H1 (cell line): ENCODE measurements around the gene ZNF618. TPM values are rescaled to one million over a fixed set of nuclear protein-coding genes. Genes with fewer than 3 reads are reported as not detected.

Experiments used
- CTCF ChIA-PET: fragments of 300-600 bp; sonication (Branson Sonifier 250); formaldehyde crosslinking; loops from one replicate; lab custom pipeline; 2021; ENCODE audit not compliant: partially characterized antibody; lab: Charles Lee
- POLR2A ChIA-PET: fragments of 300-600 bp; sonication (Branson Sonifier 250); formaldehyde crosslinking; loops from one replicate; lab custom pipeline; 2021; ENCODE audit warnings: inconsistent platforms; ENCODE audit not compliant: partially characterized antibody; lab: Charles Lee
- DNase-seq, 2 experiments: peaks; one replicate each; pipeline versions ENCODE4 v3.0.0 to v3.0.0-alpha.2; 2010 to 2022; ENCODE audit warnings: low spot score in 2 of 2, low read depth in 1 of 2, mixed read lengths in 1 of 2
- FAIRE-seq: peaks from 2 replicates; lab custom pipeline; 2011; peaks lifted over from hg19 to GRCh38; lab: Jason Lieb, UNC
- H2AFZ ChIP-seq: 2 replicates; pipeline ENCODE4 v1.8.1; 2012; ENCODE audit warnings: low read length, inconsistent platforms
- H2AK5ac ChIP-seq: 2 replicates; pipeline ENCODE4 v1.6.1; 2013; ENCODE audit warnings: low read depth, low read length
- H2BK120ac ChIP-seq: replicated peaks from 2 replicates; pipeline ENCODE3; 2013; ENCODE audit warnings: low read depth, low read length, inconsistent platforms
- H2BK12ac ChIP-seq: 2 replicates; pipeline ENCODE4 v1.6.1; 2013; ENCODE audit warnings: low read depth, low read length
- H2BK15ac ChIP-seq: 2 replicates; pipeline ENCODE4 v1.6.1; 2013; ENCODE audit warnings: low read length
- H2BK20ac ChIP-seq: 2 replicates; pipeline ENCODE4 v1.6.1; 2013; ENCODE audit warnings: low read length
- H2BK5ac ChIP-seq: 2 replicates; pipeline ENCODE4 v1.6.1; 2013; ENCODE audit warnings: low read depth, low read length
- H3K14ac ChIP-seq: 2 replicates; pipeline ENCODE4 v1.6.1; 2013; ENCODE audit warnings: inconsistent platforms; ENCODE audit not compliant: insufficient read length
- H3K18ac ChIP-seq: 2 replicates; pipeline ENCODE4 v1.6.1; 2013; ENCODE audit warnings: low read length; ENCODE audit errors: extremely low read depth
- H3K23ac ChIP-seq: 2 replicates; pipeline ENCODE4 v1.6.1; 2013; ENCODE audit warnings: inconsistent platforms; ENCODE audit not compliant: insufficient read length
- H3K23me2 ChIP-seq: 2 replicates; pipeline ENCODE4 v1.6.1; 2013; ENCODE audit warnings: low read depth, low read length
- H3K27ac ChIP-seq: 2 replicates; pipeline ENCODE4 v1.6.1; 2011; ENCODE audit warnings: low read depth, low read length, inconsistent platforms
- H3K27me3 ChIP-seq, 4 experiments: replicated peaks in 1 of 4; 1 replicate in 1 of 4; 2 replicates in 3 of 4; pipeline versions ENCODE4 v1.6.1 to v1.8.1; 2011 to 2013; ENCODE audit warnings: low read length in 3 of 4, mild to moderate bottlenecking in 3 of 4, inconsistent platforms in 2 of 4, mixed read lengths in 2 of 4, moderate library complexity in 1 of 4; ENCODE audit not compliant: control insufficient read depth in 3 of 4, insufficient read depth in 3 of 4; ENCODE audit errors: extremely low read depth in 1 of 4
- H3K36me3 ChIP-seq, 4 experiments: 2 replicates each; pipeline versions ENCODE4 v1.6.1 to v1.8.1; 2011 to 2013; ENCODE audit warnings: mild to moderate bottlenecking in 4 of 4, low read length in 3 of 4, moderate library complexity in 2 of 4, control low read depth in 1 of 4, inconsistent platforms in 1 of 4; ENCODE audit not compliant: insufficient read depth in 4 of 4, control insufficient read depth in 2 of 4
- H3K4ac ChIP-seq: replicated peaks from 2 replicates; pipeline ENCODE3; 2013; ENCODE audit warnings: low read length, low read depth, mixed read lengths, inconsistent platforms; ENCODE audit not compliant: insufficient read length
- H3K4me1 ChIP-seq, 4 experiments: replicated peaks in 1 of 4; 1 replicate in 1 of 4; 2 replicates in 3 of 4; pipeline versions ENCODE4 v1.6.1 to v1.8.1; 2011 to 2013; ENCODE audit warnings: low read length in 3 of 4, inconsistent platforms in 2 of 4, mixed read lengths in 1 of 4; ENCODE audit not compliant: insufficient read depth in 4 of 4, control insufficient read depth in 3 of 4
- H3K4me2 ChIP-seq, 2 experiments: 2 replicates each; pipeline versions ENCODE4 v1.6.1 to v1.8.1; 2011 to 2013; ENCODE audit warnings: low read depth in 2 of 2, low read length in 2 of 2, control low read depth in 1 of 2, inconsistent platforms in 1 of 2, mild to moderate bottlenecking in 1 of 2; ENCODE audit not compliant: insufficient read depth in 1 of 2
- H3K4me3 ChIP-seq, 4 experiments: fragments of 200-600, 300-600 bp in 1 of 4; sonication (generic), shearing (Covaris generic), sonication (Bioruptor Twin) in 1 of 4; 2 replicates each; pipeline versions ENCODE4 v1.5.1 to v1.8.1; 2011 to 2016; ENCODE audit warnings: low read length in 4 of 4, low read depth in 3 of 4, control low read depth in 2 of 4, inconsistent platforms in 2 of 4, mild to moderate bottlenecking in 2 of 4, mixed read lengths in 1 of 4, moderate library complexity in 1 of 4; ENCODE audit not compliant: insufficient read depth in 2 of 4; ENCODE audit errors: extremely low read depth in 1 of 4
- H3K56ac ChIP-seq: replicated peaks from 2 replicates; pipeline ENCODE3; 2013; ENCODE audit warnings: low read depth, mild to moderate bottlenecking, mixed read lengths, low read length, inconsistent platforms; ENCODE audit not compliant: insufficient read length
- H3K79me1 ChIP-seq: 2 replicates; pipeline ENCODE4 v1.6.1; 2013; ENCODE audit warnings: low read depth, low read length, control low read depth
- H3K79me2 ChIP-seq, 2 experiments: 2 replicates each; pipeline versions ENCODE4 v1.6.1 to v1.8.1; 2012 to 2013; ENCODE audit warnings: low read length in 2 of 2, mild to moderate bottlenecking in 2 of 2, inconsistent platforms in 1 of 2; ENCODE audit not compliant: insufficient read depth in 2 of 2, control insufficient read depth in 1 of 2
- H3K9ac ChIP-seq, 4 experiments: replicated peaks in 1 of 4; 1 replicate in 1 of 4; 2 replicates in 3 of 4; pipeline versions ENCODE4 v1.6.1 to v1.8.1; 2011 to 2013; ENCODE audit warnings: low read depth in 3 of 4, low read length in 3 of 4, control low read depth in 2 of 4, mild to moderate bottlenecking in 2 of 4, moderate library complexity in 2 of 4, inconsistent platforms in 1 of 4; ENCODE audit errors: extremely low read depth in 1 of 4
- H3K9me3 ChIP-seq, 2 experiments: 2 replicates each; pipeline versions ENCODE4 v1.6.1 to v1.8.1; 2012 to 2013; ENCODE audit warnings: mild to moderate bottlenecking in 2 of 2, moderate library complexity in 2 of 2, control low read depth in 1 of 2, inconsistent platforms in 1 of 2, low read depth in 1 of 2, low read length in 1 of 2, mixed read lengths in 1 of 2; ENCODE audit not compliant: insufficient read depth in 2 of 2
- H4K20me1 ChIP-seq, 2 experiments: replicated peaks in 1 of 2; 2 replicates each; pipeline versions ENCODE3 to v1.8.1; 2011 to 2013; ENCODE audit warnings: inconsistent platforms in 2 of 2, low read length in 2 of 2, mild to moderate bottlenecking in 1 of 2; ENCODE audit not compliant: insufficient read depth in 2 of 2, control insufficient read depth in 1 of 2
- H4K5ac ChIP-seq: 2 replicates; pipeline ENCODE4 v1.6.1; 2013; ENCODE audit warnings: low read length, low read depth, mixed read lengths, inconsistent platforms; ENCODE audit not compliant: insufficient read length
- H4K8ac ChIP-seq: 2 replicates; pipeline ENCODE4 v1.8.0; 2013; ENCODE audit warnings: mild to moderate bottlenecking, moderate library complexity, low read length, inconsistent platforms; ENCODE audit not compliant: insufficient read depth; ENCODE audit errors: extremely low read depth
- H4K91ac ChIP-seq: replicated peaks from 2 replicates; pipeline ENCODE3; 2013; ENCODE audit warnings: low read length, mixed read lengths, inconsistent platforms; ENCODE audit not compliant: insufficient read length
- CBX8 ChIP-seq: fragments of 300-800, 300-1000 bp; sonication (generic); IDR thresholded peaks from 2 replicates; pipeline ENCODE4 v1.7.1; 2016; ENCODE audit warnings: low read depth, low read length, borderline replicate concordance
- CTBP2 ChIP-seq: IDR thresholded peaks from 2 replicates; pipeline ENCODE4 v1.7.0; 2011; ENCODE audit warnings: borderline replicate concordance, mild to moderate bottlenecking, moderate library complexity, mixed read lengths, low read length; ENCODE audit not compliant: insufficient read depth, insufficient read length
- EZH2 ChIP-seq: fragments of 200-600 bp; sonication (generic); IDR thresholded peaks from 2 replicates; pipeline ENCODE4 v1.7.1; 2012; ENCODE audit warnings: low read depth, mild to moderate bottlenecking, moderate library complexity, low read length, inconsistent platforms; ENCODE audit not compliant: severe bottlenecking
- YY1 ChIP-seq: IDR thresholded peaks from 2 replicates; pipeline ENCODE4 v1.6.1; 2011; ENCODE audit warnings: low read depth, mild to moderate bottlenecking, low read length
- WGBS, 2 experiments: shearing (Covaris generic) in 1 of 2; methylation state at CpG; one replicate each; pipeline versions ENCODE4 v1.1.6 to v1.1.7; 2013 to 2015; ENCODE audit warnings: low lambda C conversion rate in 2 of 2, mixed read lengths in 2 of 2, inconsistent platforms in 1 of 2, low coverage in 1 of 2, missing lambda C conversion rate in 1 of 2; ENCODE audit not compliant: insufficient replicate concordance in 2 of 2, insufficient coverage in 1 of 2, insufficient read length in 1 of 2; ENCODE audit errors: extremely low coverage in 1 of 2, missing lambda C conversion rate in 1 of 2; 5-methylcytosine and 5-hydroxymethylcytosine counted together
- polyA plus RNA-seq, 7 experiments: library from polyadenylated mRNA; depleted of rRNA in 3 of 7; stranded (reverse) in 5 of 7; unstranded in 2 of 7; fragments of >200 nt in 5 of 7; fragments of 200-250 nt in 2 of 7; gene quantifications; 1 replicate in 5 of 7; 2 replicates in 1 of 7; 4 replicates in 1 of 7; pipeline versions ENCODE4 v1.2.1 to v1.2.3, GENCODE V29; 2011 to 2013; ENCODE audit warnings: missing spikeins in 2 of 7, mixed read lengths in 2 of 7
- total RNA-seq: library from RNA; stranded (reverse); fragmentation: NEBNext Ultra II Directional; extraction: Animal tissue kit (Norgen Biotek cat#: 25700); gene quantifications from 2 replicates; pipeline ENCODE4 v1.2.1, GENCODE V29; 2021

Gene ZNF618
- total and polyA plus RNA-seq, 2 of the 8 experiments (the other 6 are each of a cell fraction or from before 2014, with no cell fraction given), result 9.6 to 28.5 TPM

DNA sequence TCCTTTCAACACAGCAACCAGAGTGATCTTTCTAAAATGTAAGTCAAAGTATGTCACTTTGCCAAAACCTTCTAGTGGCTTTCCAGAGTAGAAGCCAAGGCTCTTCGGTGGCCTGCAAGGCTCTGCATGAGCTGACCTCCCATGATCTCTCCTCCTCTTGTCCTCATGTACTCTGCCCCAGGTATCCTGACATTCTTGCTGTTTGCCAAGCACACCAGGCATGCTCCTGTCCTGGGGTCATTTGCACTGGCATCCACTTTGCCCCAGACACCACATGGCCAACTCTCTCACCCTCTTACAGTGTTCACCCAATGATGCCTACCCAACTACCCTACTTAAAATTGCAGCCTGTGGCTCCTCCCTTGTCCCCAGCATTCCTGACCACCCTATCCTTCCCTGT is 86.3 kb downstream of the ZNF618 start:
- H3K23ac ChIP-seq, result no peak overlapping the region
- no peaks in the 10 kb centered on the region for H3K36me3 ChIP-seq
- H2BK15ac ChIP-seq, result no peak overlapping the region
- H2AK5ac ChIP-seq, result no peak overlapping the region
- H3K9ac ChIP-seq, result no peak overlapping the region
- no peak overlapping the region for H3K56ac ChIP-seq
- peaks cover 0 to 3% (median 0%) of the 10 kb centered on the region in 4 experiments; a peak in 3 of 7 replicates for H3K4me1 ChIP-seq
- no peak overlapping the region for H3K14ac ChIP-seq
- H2BK120ac ChIP-seq, result no peak overlapping the region
- no peak overlapping the region for H3K4me3 ChIP-seq
- H3K4me2 ChIP-seq, result no peak overlapping the region
- no peaks in the 10 kb centered on the region for H3K27me3 ChIP-seq
- CTCF ChIA-PET, result interaction anchor here (0.6 to 6.1 kb wide), 45 partner anchors 8 to 231 kb away, joined by 3 to 55 read pairs (median 4); no protein-coding TSS in a partner anchor
- H4K5ac ChIP-seq, result no peak overlapping the region
- H3K9me3 ChIP-seq, result no peaks in the 10 kb centered on the region
- no peaks in the 10 kb centered on the region; the same call in 1 of the 2 replicates for H3K79me1 ChIP-seq
- no peak overlapping the region for H2BK12ac ChIP-seq
- H2AFZ ChIP-seq, result no peak overlapping the region
- no peaks in the 10 kb centered on the region for H4K20me1 ChIP-seq
- H4K91ac ChIP-seq, result no peak overlapping the region
- peak overlapping the region; percentile 31; the same call in 1 of the 2 replicates for H2BK5ac ChIP-seq
- H3K27ac ChIP-seq, result no peak overlapping the region
- 0 out of 2 replicates have a peak overlapping the region, but pooled peaks have one; percentile 13 for H2BK20ac ChIP-seq
- H3K18ac ChIP-seq, result no peak overlapping the region
- H3K4ac ChIP-seq, result no peak overlapping the region
- no peak for FAIRE-seq
- 94% methylated on average over 1 of the region's 1 CpG; no CpG with 5 or more reads in 1 of the 2 experiments for WGBS, 2 experiments
- no peaks in the 10 kb centered on the region for H3K23me2 ChIP-seq
- H3K79me2 ChIP-seq, result no peaks in the 10 kb centered on the region; a peak in 1 of 4 replicates
- DNase-seq, result no peak
- no peak overlapping the region for H4K8ac ChIP-seq
- POLR2A ChIA-PET, result no interaction called here
- TF ChIP-seq YY1 (no peak), EZH2 (no peak), CTBP2 (no peak), CBX8 (no peak)
